ENCODE measurements around the gene GDPD1.

The GDPD1 gene

GRCh38 chr17:59275618-59276017, 55.3 kb downstream of the GDPD1 start:
- no peak for DNase-seq
- H3K9me3 ChIP-seq (ENCODE audit: insufficient read depth, low read depth, low read length): no peaks in the 10 kb centered on the region

DNA sequence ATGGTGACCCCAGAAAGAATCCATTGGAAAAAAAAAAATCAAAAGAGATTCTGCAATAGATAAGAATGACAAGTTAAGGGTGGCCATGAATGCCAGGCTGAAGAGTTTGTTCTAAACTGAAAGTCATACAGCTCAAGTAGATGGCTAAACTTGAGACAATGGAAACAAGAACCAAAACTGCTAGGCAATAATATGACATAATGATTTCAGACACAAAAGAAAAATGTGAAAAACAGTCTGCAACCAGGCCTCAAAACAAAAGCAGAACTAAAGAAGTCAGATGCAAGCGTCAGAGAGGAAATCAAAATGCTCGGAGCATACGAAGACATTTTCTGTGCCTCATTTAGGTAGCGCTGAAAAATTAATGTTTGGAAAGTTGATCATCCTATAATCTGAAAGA, 56.7 kb downstream of the GDPD1 start:
- H3K18ac ChIP-seq (ENCODE audit: low read length): no peak overlapping the region
- no peak overlapping the region for H3K9ac ChIP-seq (ENCODE audit: low read length)
- no peak overlapping the region for H3K27ac ChIP-seq (ENCODE audit: low read depth, low read length)
- H3K4me1 ChIP-seq (ENCODE audit: control insufficient read depth in 1 of 2, insufficient read depth in 2 of 2, low read length in 2 of 2): no peaks in the 10 kb centered on the region
- peak in 1 of 2 donors; percentile 16 for DNase-seq
- no peak overlapping the region for H2BK120ac ChIP-seq (ENCODE audit: insufficient read depth, low read length, poor library complexity)
- H2BK12ac ChIP-seq (ENCODE audit: low read length): no peak overlapping the region
- no peak overlapping the region for H4K91ac ChIP-seq (ENCODE audit: low read depth, low read length)
- no CpG with 5 or more reads among the region's 4 CpGs for WGBS (ENCODE audit: extremely low coverage, insufficient coverage, insufficient read length)
- no peaks in the 10 kb centered on the region for H3K79me1 ChIP-seq (ENCODE audit: low read length)
- H4K12ac ChIP-seq (ENCODE audit: low read depth, low read length): no peak overlapping the region
- H2AK5ac ChIP-seq (ENCODE audit: low read length): no peak overlapping the region
- no peak overlapping the region for H3K4me3 ChIP-seq (ENCODE audit: low read depth, low read length)
- H3K36me3 ChIP-seq (ENCODE audit: control insufficient read depth in 1 of 2, insufficient read depth in 2 of 2, low read length in 2 of 2): no peaks in the 10 kb centered on the region
- H3K14ac ChIP-seq (ENCODE audit: low read length): no peak overlapping the region
- H2AFZ ChIP-seq (ENCODE audit: insufficient read depth, low read length, poor library complexity): no peak overlapping the region
- H2BK5ac ChIP-seq (ENCODE audit: low read depth, low read length, poor library complexity): no peak overlapping the region
- no peak overlapping the region for H3K4ac ChIP-seq (ENCODE audit: low read depth, low read length)
- H3K27me3 ChIP-seq (ENCODE audit: insufficient read depth, low read length): no peaks in the 10 kb centered on the region
- no peak overlapping the region for H3K23ac ChIP-seq (ENCODE audit: low read length)
- H3K4me2 ChIP-seq (ENCODE audit: low read length): no peak overlapping the region
- no peaks in the 10 kb centered on the region for H3K79me2 ChIP-seq (ENCODE audit: control insufficient read depth, insufficient read depth, low read length, poor library complexity)
- no peak overlapping the region for H4K8ac ChIP-seq (ENCODE audit: low read depth, low read length)
- H3K9me3 ChIP-seq (ENCODE audit: insufficient read depth, low read depth, low read length): no peaks in the 10 kb centered on the region

More at GRCh38 chr17:59275618-59276017, 55.3 kb downstream of the GDPD1 start:
- Histone ChIP-seq H3K23ac (ENCODE audit: low read length) (no peak overlapping the region), H3K9ac (ENCODE audit: low read length) (no peak overlapping the region), H2BK5ac (ENCODE audit: low read depth, low read length, poor library complexity) (no peak overlapping the region), H2AFZ (ENCODE audit: insufficient read depth, low read length, poor library complexity) (no peak overlapping the region), H3K36me3 (ENCODE audit: control insufficient read depth in 1 of 2, insufficient read depth in 2 of 2, low read length in 2 of 2) (no peaks in the 10 kb centered on the region), H3K4me3 (ENCODE audit: low read depth, low read length) (no peak overlapping the region), H4K91ac (ENCODE audit: low read depth, low read length) (no peak overlapping the region), H2AK5ac (ENCODE audit: low read length) (no peak overlapping the region), H3K27ac (ENCODE audit: low read depth, low read length) (no peak overlapping the region), H3K79me1 (ENCODE audit: low read length) (no peaks in the 10 kb centered on the region), H3K14ac (ENCODE audit: low read length) (no peak overlapping the region), H3K18ac (ENCODE audit: low read length) (no peak overlapping the region), H2BK120ac (ENCODE audit: insufficient read depth, low read length, poor library complexity) (no peak overlapping the region), H3K4me1 (ENCODE audit: control insufficient read depth in 1 of 2, insufficient read depth in 2 of 2, low read length in 2 of 2) (no peaks in the 10 kb centered on the region), H4K12ac (ENCODE audit: low read depth, low read length) (no peak overlapping the region), H3K4me2 (ENCODE audit: low read length) (no peak overlapping the region), H3K27me3 (ENCODE audit: insufficient read depth, low read length) (no peaks in the 10 kb centered on the region), H4K8ac (ENCODE audit: low read depth, low read length) (no peak overlapping the region), H3K79me2 (ENCODE audit: control insufficient read depth, insufficient read depth, low read length, poor library complexity) (no peaks in the 10 kb centered on the region), H3K4ac (ENCODE audit: low read depth, low read length) (no peak overlapping the region), H2BK12ac (ENCODE audit: low read length) (no peak overlapping the region)
- WGBS (ENCODE audit: extremely low coverage, insufficient coverage, insufficient read length): no CpG with 5 or more reads among the region's 1 CpG

- no peak overlapping the region for H3K27ac ChIP-seq (ENCODE audit: low read depth, low read length)
- H3K27me3 ChIP-seq (ENCODE audit: insufficient read depth, low read length): no peaks in the 10 kb centered on the region
- no peak overlapping the region for H3K4me2 ChIP-seq (ENCODE audit: low read length)
- no peak overlapping the region for H4K91ac ChIP-seq (ENCODE audit: low read depth, low read length)
- H4K12ac ChIP-seq (ENCODE audit: low read depth, low read length): no peak overlapping the region
- H3K4me3 ChIP-seq (ENCODE audit: low read depth, low read length): no peak overlapping the region
- DNase-seq: no peak
- H3K9me3 ChIP-seq (ENCODE audit: insufficient read depth, low read depth, low read length): no peaks in the 10 kb centered on the region
- no peak overlapping the region for H3K18ac ChIP-seq (ENCODE audit: low read length)
- no peak overlapping the region for H2BK5ac ChIP-seq (ENCODE audit: low read depth, low read length, poor library complexity)
- no peak overlapping the region for H4K8ac ChIP-seq (ENCODE audit: low read depth, low read length)
- no peak overlapping the region for H3K4ac ChIP-seq (ENCODE audit: low read depth, low read length)
- no peak overlapping the region for H3K23ac ChIP-seq (ENCODE audit: low read length)
- H3K9ac ChIP-seq (ENCODE audit: low read length): no peak overlapping the region
- no peaks in the 10 kb centered on the region for H3K36me3 ChIP-seq (ENCODE audit: control insufficient read depth in 1 of 2, insufficient read depth in 2 of 2, low read length in 2 of 2)
- no peak overlapping the region for H2AFZ ChIP-seq (ENCODE audit: insufficient read depth, low read length, poor library complexity)
- no peaks in the 10 kb centered on the region for H3K4me1 ChIP-seq (ENCODE audit: control insufficient read depth in 1 of 2, insufficient read depth in 2 of 2, low read length in 2 of 2)
- WGBS (ENCODE audit: extremely low coverage, insufficient coverage, insufficient read length): no CpG with 5 or more reads among the region's 4 CpGs
- H3K79me2 ChIP-seq (ENCODE audit: control insufficient read depth, insufficient read depth, low read length, poor library complexity): no peaks in the 10 kb centered on the region
- H2AK5ac ChIP-seq (ENCODE audit: low read length): no peak overlapping the region
- H3K79me1 ChIP-seq (ENCODE audit: low read length): no peaks in the 10 kb centered on the region
- H2BK120ac ChIP-seq (ENCODE audit: insufficient read depth, low read length, poor library complexity): no peak overlapping the region
- H2BK12ac ChIP-seq (ENCODE audit: low read length): no peak overlapping the region
- no peak overlapping the region for H3K14ac ChIP-seq (ENCODE audit: low read length)
These were observed 58.1 kb downstream of the GDPD1 start for GRCh38 chr17:59278406-59278805.

GRCh38 chr17:59284317-59284716, 64.0 kb downstream of the GDPD1 start:
- Histone ChIP-seq H3K27ac (ENCODE audit: low read depth, low read length) (no peak overlapping the region), H3K9me3 (ENCODE audit: insufficient read depth, low read depth, low read length) (no peaks in the 10 kb centered on the region), H3K4ac (ENCODE audit: low read depth, low read length) (no peak overlapping the region), H4K8ac (ENCODE audit: low read depth, low read length) (no peak overlapping the region), H3K79me1 (ENCODE audit: low read length) (no peaks in the 10 kb centered on the region), H3K18ac (ENCODE audit: low read length) (no peak overlapping the region), H3K9ac (ENCODE audit: low read length) (no peak overlapping the region), H2BK120ac (ENCODE audit: insufficient read depth, low read length, poor library complexity) (no peak overlapping the region), H4K12ac (ENCODE audit: low read depth, low read length) (no peak overlapping the region), H2AK5ac (ENCODE audit: low read length) (no peak overlapping the region), H4K91ac (ENCODE audit: low read depth, low read length) (no peak overlapping the region), H3K27me3 (ENCODE audit: insufficient read depth, low read length) (no peaks in the 10 kb centered on the region), H3K4me1 (ENCODE audit: control insufficient read depth in 1 of 2, insufficient read depth in 2 of 2, low read length in 2 of 2) (no peaks in the 10 kb centered on the region), H2BK12ac (ENCODE audit: low read length) (no peak overlapping the region), H2AFZ (ENCODE audit: insufficient read depth, low read length, poor library complexity) (no peak overlapping the region), H3K23ac (ENCODE audit: low read length) (no peak overlapping the region), H3K79me2 (ENCODE audit: control insufficient read depth, insufficient read depth, low read length, poor library complexity) (no peaks in the 10 kb centered on the region), H3K14ac (ENCODE audit: low read length) (no peak overlapping the region), H3K4me2 (ENCODE audit: low read length) (no peak overlapping the region), H3K36me3 (ENCODE audit: control insufficient read depth in 1 of 2, insufficient read depth in 2 of 2, low read length in 2 of 2) (no peaks in the 10 kb centered on the region), H2BK5ac (ENCODE audit: low read depth, low read length, poor library complexity) (no peak overlapping the region), H3K4me3 (ENCODE audit: low read depth, low read length) (no peak overlapping the region)
- peak in 1 of 2 donors; percentile 49 for DNase-seq
- WGBS (ENCODE audit: extremely low coverage, insufficient coverage, insufficient read length): no CpG with 5 or more reads among the region's 4 CpGs
